Measurements from ENCODE around the gene CAMK2D.

CAMK2D gene

GRCh38 chr4:113635739-113636437 lies 125.7 kb downstream of the CAMK2D start:
- DNase-seq: no peak

- no peak for DNase-seq
Observed at GRCh38 chr4:113634081-113634969, 127.2 kb downstream of the CAMK2D start.

- DNase-seq: no peak
Observed at GRCh38 chr4:113633467-113633866, 128.1 kb downstream of the CAMK2D start.

- DNase-seq: no peak
Observed at GRCh38 chr4:113628711-113629110, 132.8 kb downstream of the CAMK2D start.

- DNase-seq: no peak
Observed at GRCh38 chr4:113627321-113627720, 134.2 kb downstream of the CAMK2D start.

GRCh38 chr4:113625902-113626301 lies 135.6 kb downstream of the CAMK2D start:
- DNase-seq: no peak

- DNase-seq: no peak
Observed at GRCh38 chr4:113623274-113623894, 138.2 kb downstream of the CAMK2D start.

- DNase-seq: no peak
Observed at GRCh38 chr4:113621633-113622032, 139.9 kb downstream of the CAMK2D start.

- DNase-seq: no peak
Observed at GRCh38 chr4:113620032-113620431, 141.5 kb downstream of the CAMK2D start.

GRCh38 chr4:113619526-113619925 lies 142.0 kb downstream of the CAMK2D start:
- no peak for DNase-seq

- no peak for DNase-seq
Observed at GRCh38 chr4:113618205-113618604, 143.3 kb downstream of the CAMK2D start.

- no peak for DNase-seq
Observed at GRCh38 chr4:113617195-113617594, 144.3 kb downstream of the CAMK2D start.

GRCh38 chr4:113616443-113616842 lies 145.1 kb downstream of the CAMK2D start:
- no peak for DNase-seq

GRCh38 chr4:113614414-113614813 lies 147.1 kb downstream of the CAMK2D start:
- DNase-seq: no peak

GRCh38 chr4:113613503-113613902 lies 148.0 kb downstream of the CAMK2D start:
- no peak for DNase-seq

- no peak for DNase-seq
Observed at GRCh38 chr4:113610537-113610936, 151.0 kb downstream of the CAMK2D start.

- no peak for DNase-seq
Observed at GRCh38 chr4:113607998-113608397, 153.5 kb downstream of the CAMK2D start.

- no peak for DNase-seq
Observed at GRCh38 chr4:113607147-113607720, 154.3 kb downstream of the CAMK2D start.

GRCh38 chr4:113604955-113605354 lies 156.6 kb downstream of the CAMK2D start:
- no peak for DNase-seq

- no peak for DNase-seq
Observed at GRCh38 chr4:113603911-113604310, 157.6 kb downstream of the CAMK2D start.

- no peak for DNase-seq
Observed at GRCh38 chr4:113602646-113603228, 158.8 kb downstream of the CAMK2D start.

- DNase-seq: no peak
Observed at GRCh38 chr4:113601636-113602035, 159.9 kb downstream of the CAMK2D start.

GRCh38 chr4:113596396-113596795 lies 165.1 kb downstream of the CAMK2D start:
- no peak for DNase-seq
